NT2/D1 (cell line): Measurements from ENCODE around the gene ADGRA1.

Experiments
- SUZ12 ChIP-seq: IDR thresholded peaks from 2 replicates; pipeline ENCODE4 v1.6.1; 2011; ENCODE audit not compliant: insufficient read length, insufficient read depth; ENCODE audit errors: extremely low read depth
- YY1 ChIP-seq: IDR thresholded peaks from 2 replicates; pipeline ENCODE4 v1.6.1; 2011; ENCODE audit not compliant: insufficient read length, insufficient read depth
- ZNF274 ChIP-seq: IDR thresholded peaks from 2 replicates; pipeline ENCODE4 v1.6.1; 2011; ENCODE audit warnings: mild to moderate bottlenecking, low read depth, low read length

DNA sequence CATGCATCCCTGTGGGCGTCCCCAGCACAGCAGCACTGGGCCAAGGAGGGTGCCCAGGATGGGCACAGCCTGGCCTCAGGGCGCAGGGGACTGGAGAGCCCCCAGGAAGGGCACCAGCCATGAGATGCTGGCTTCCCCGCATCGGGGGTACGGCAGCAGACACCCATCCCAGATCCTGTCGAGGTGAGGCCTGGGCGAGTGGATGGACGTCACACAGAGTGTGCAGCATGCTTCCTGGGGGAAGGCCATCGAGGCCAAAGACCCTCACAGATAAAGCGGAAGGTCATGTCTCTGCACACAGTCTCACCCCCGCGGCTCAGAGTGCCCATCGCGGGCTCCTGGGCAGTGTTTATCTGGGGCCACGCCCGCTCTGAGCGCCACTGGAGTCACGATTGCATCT is 18.8 kb downstream of the ADGRA1 start:
- TF ChIP-seq YY1 (no peak), ZNF274 (no peak), SUZ12 (no peak)
